ENCODE data around the gene HDAC7.
"Not testable (repeated sequence)": the region's sequence is repeated elsewhere in the genome, so short reads cannot be mapped to it uniquely, and the experiment has no call there.

Gene HDAC7

DNA sequence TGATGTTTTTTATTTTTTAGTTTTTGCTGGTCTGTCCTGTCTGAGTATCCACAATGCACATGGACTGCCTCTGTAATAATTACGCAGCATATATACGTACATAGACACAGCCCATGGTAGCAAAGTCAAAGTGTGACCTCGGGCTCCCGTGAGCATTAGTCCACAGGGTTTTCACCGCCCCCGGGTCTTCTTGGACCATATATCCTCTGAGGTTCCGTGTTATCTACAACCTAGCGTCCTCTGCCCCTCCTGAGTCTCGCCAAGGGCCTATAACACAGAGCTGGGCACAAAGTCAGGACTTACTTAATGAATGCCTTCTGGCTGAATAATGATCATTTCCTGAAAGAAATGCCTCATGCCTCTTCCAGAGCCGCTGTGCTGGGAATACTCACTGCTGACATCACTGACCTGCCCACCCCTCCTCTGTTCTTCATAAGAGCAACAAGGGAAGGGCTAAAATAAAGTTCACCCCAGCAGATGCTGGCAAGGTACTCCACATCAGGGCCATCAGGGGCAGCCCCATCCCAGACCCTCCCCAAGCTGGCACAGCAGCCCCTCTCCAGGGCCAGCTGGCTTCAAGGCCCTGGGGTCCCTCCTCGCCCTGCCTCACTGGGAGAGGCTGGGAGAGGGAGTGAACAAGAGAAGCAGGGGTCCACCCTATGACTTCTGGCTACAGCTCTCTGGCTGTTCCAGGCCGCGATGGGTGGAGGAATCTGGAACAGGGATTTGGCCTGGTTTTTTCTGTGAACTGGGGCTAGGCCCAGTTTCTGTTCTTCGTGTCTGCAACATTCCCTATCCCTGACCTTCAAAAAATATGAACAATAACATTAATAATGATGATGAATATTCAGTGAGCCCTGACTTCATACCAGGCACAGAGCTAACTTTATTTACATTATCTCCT, 7.9 kb downstream of the HDAC7 start:
- TF ChIP-seq ESRRG (CRISPR knock-in tag; IDR thresholded peaks at IDR 0.05), result no peak
- TF ChIP-seq GLIS3 (CRISPR knock-in tag; IDR thresholded peaks at IDR 0.05), result no peak
- TF ChIP-seq OSR1 (CRISPR knock-in tag; IDR thresholded peaks at IDR 0.05), result no peak
- TF ChIP-seq, protein P1, sequence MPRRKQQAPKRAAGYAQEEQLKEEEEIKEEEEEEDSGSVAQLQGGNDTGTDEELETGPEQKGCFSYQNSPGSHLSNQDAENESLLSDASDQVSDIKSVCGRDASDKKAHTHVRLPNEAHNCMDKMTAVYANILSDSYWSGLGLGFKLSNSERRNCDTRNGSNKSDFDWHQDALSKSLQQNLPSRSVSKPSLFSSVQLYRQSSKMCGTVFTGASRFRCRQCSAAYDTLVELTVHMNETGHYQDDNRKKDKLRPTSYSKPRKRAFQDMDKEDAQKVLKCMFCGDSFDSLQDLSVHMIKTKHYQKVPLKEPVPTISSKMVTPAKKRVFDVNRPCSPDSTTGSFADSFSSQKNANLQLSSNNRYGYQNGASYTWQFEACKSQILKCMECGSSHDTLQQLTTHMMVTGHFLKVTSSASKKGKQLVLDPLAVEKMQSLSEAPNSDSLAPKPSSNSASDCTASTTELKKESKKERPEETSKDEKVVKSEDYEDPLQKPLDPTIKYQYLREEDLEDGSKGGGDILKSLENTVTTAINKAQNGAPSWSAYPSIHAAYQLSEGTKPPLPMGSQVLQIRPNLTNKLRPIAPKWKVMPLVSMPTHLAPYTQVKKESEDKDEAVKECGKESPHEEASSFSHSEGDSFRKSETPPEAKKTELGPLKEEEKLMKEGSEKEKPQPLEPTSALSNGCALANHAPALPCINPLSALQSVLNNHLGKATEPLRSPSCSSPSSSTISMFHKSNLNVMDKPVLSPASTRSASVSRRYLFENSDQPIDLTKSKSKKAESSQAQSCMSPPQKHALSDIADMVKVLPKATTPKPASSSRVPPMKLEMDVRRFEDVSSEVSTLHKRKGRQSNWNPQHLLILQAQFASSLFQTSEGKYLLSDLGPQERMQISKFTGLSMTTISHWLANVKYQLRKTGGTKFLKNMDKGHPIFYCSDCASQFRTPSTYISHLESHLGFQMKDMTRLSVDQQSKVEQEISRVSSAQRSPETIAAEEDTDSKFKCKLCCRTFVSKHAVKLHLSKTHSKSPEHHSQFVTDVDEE (CRISPR knock-in tag; IDR thresholded peaks at IDR 0.05), result no peak
- TF ChIP-seq ZFP30 (CRISPR knock-in tag; IDR thresholded peaks at IDR 0.05), result no peak
- TF ChIP-seq, protein P2, sequence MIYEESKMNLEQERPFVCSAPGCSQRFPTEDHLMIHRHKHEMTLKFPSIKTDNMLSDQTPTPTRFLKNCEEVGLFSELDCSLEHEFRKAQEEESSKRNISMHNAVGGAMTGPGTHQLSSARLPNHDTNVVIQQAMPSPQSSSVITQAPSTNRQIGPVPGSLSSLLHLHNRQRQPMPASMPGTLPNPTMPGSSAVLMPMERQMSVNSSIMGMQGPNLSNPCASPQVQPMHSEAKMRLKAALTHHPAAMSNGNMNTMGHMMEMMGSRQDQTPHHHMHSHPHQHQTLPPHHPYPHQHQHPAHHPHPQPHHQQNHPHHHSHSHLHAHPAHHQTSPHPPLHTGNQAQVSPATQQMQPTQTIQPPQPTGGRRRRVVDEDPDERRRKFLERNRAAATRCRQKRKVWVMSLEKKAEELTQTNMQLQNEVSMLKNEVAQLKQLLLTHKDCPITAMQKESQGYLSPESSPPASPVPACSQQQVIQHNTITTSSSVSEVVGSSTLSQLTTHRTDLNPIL (CRISPR knock-in tag; IDR thresholded peaks at IDR 0.05; ENCODE audit: low read depth), result no peak
- TF ChIP-seq, protein P3, sequence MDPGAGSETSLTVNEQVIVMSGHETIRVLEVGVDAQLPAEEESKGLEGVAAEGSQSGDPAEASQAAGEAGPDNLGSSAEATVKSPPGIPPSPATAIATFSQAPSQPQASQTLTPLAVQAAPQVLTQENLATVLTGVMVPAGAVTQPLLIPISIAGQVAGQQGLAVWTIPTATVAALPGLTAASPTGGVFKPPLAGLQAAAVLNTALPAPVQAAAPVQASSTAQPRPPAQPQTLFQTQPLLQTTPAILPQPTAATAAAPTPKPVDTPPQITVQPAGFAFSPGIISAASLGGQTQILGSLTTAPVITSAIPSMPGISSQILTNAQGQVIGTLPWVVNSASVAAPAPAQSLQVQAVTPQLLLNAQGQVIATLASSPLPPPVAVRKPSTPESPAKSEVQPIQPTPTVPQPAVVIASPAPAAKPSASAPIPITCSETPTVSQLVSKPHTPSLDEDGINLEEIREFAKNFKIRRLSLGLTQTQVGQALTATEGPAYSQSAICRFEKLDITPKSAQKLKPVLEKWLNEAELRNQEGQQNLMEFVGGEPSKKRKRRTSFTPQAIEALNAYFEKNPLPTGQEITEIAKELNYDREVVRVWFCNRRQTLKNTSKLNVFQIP (CRISPR knock-in tag; IDR thresholded peaks at IDR 0.05; ENCODE audit: borderline replicate concordance, low read depth), result no peak
- TF ChIP-seq RARB (CRISPR knock-in tag; IDR thresholded peaks at IDR 0.05), result no peak
- no peak for TF ChIP-seq TCF4 (CRISPR knock-in tag; IDR thresholded peaks at IDR 0.05; ENCODE audit: borderline replicate concordance)
- peak; percentile 25; the same call in 1 of the 2 replicates for TF ChIP-seq SNAI2 (CRISPR knock-in tag; IDR thresholded peaks at IDR 0.05)
- peak; percentile 12 for TF ChIP-seq ISL1 (CRISPR knock-in tag; IDR thresholded peaks at IDR 0.05)
- TF ChIP-seq ZC3H10 (CRISPR knock-in tag; IDR thresholded peaks at IDR 0.05), result no peak
- peak; percentile 39 for ATAC-seq

DNA sequence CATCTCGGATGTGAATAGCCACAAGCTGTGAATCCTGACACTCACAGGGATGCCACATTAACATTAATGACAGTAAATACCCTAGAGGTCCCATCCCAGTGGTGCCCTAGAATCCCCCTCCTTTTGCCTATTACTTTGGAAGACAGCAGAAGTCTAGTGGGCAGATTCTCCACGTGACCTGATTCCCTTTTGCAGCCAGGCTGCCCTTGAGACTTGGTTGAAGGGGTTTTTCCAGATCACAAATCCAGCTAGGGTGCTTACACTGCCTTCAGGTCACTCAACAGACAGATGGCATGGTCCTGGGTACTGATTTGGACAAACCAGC, 8.7 kb downstream of the HDAC7 start:
- TF ChIP-seq OSR1 (CRISPR knock-in tag; IDR thresholded peaks at IDR 0.05) (no peak), PPARA (CRISPR knock-in tag; IDR thresholded peaks at IDR 0.05; ENCODE audit: borderline replicate concordance) (no peak), ARNTL (CRISPR knock-in tag; IDR thresholded peaks at IDR 0.05; ENCODE audit: borderline replicate concordance, low read depth) (no peak), ZNF8 (CRISPR knock-in tag; IDR thresholded peaks at IDR 0.05) (no peak), TCF4 (CRISPR knock-in tag; IDR thresholded peaks at IDR 0.05; ENCODE audit: borderline replicate concordance) (no peak), CSDC2 (CRISPR knock-in tag; IDR thresholded peaks at IDR 0.05) (no peak), ZC3H10 (CRISPR knock-in tag; IDR thresholded peaks at IDR 0.05) (no peak), BACH2 (CRISPR knock-in tag; IDR thresholded peaks at IDR 0.05; ENCODE audit: borderline replicate concordance) (no peak), GLIS3 (CRISPR knock-in tag; IDR thresholded peaks at IDR 0.05) (no peak), RARB (CRISPR knock-in tag; IDR thresholded peaks at IDR 0.05) (no peak), SNAI2 (CRISPR knock-in tag; IDR thresholded peaks at IDR 0.05) (no peak), ZNF565 (CRISPR knock-in tag; conservative IDR thresholded peaks at IDR 0.05; ENCODE audit: low read depth) (no peak)
- TF ChIP-seq, protein P4, sequence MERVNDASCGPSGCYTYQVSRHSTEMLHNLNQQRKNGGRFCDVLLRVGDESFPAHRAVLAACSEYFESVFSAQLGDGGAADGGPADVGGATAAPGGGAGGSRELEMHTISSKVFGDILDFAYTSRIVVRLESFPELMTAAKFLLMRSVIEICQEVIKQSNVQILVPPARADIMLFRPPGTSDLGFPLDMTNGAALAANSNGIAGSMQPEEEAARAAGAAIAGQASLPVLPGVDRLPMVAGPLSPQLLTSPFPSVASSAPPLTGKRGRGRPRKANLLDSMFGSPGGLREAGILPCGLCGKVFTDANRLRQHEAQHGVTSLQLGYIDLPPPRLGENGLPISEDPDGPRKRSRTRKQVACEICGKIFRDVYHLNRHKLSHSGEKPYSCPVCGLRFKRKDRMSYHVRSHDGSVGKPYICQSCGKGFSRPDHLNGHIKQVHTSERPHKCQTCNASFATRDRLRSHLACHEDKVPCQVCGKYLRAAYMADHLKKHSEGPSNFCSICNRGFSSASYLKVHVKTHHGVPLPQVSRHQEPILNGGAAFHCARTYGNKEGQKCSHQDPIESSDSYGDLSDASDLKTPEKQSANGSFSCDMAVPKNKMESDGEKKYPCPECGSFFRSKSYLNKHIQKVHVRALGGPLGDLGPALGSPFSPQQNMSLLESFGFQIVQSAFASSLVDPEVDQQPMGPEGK (CRISPR knock-in tag; IDR thresholded peaks at IDR 0.05; ENCODE audit: borderline replicate concordance), result no peak
- TF ChIP-seq, protein P3 (CRISPR knock-in tag; IDR thresholded peaks at IDR 0.05; ENCODE audit: borderline replicate concordance, low read depth), result no peak

DNA sequence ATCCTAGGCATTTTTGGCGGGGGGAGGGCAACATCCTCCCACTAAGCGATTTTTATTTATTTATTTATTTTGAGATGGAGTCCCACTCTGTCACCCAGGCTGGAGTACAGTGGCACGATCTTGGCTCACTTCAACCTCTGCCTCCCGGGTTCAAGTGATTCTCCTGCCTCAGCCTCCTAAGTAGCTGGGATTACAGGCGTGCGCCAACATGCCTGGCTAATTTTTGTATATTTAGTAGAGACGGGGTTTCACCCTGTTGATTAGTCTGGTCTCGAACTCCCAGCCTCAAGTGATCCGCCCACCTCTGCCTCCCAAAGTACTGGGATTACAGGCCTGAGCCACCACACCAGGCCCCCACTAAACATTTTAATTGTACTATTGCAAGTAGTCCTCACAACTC, 10.2 kb downstream of the HDAC7 start:
- not testable (repeated sequence) for ATAC-seq

More for the DNA sequence above, 8.7 kb downstream of the HDAC7 start:
- ATAC-seq, result no peak
